GM04504 (cell line): Measurements from ENCODE around the gene SLC12A8.

Experiments
- DNase-seq: peaks from one replicate; pipeline ENCODE4 v3.0.0-alpha.2; 2012; ENCODE audit warnings: low read depth

SLC12A8 gene

GRCh38 chr3:125186800-125187598 lies 25.5 kb downstream of the SLC12A8 start:
- DNase-seq: no peak

GRCh38 chr3:125186261-125186787 lies 26.2 kb downstream of the SLC12A8 start:
- no peak for DNase-seq

GRCh38 chr3:125185805-125186204 lies 26.7 kb downstream of the SLC12A8 start:
- DNase-seq: no peak

GRCh38 chr3:125179884-125180240 lies 32.7 kb downstream of the SLC12A8 start:
- DNase-seq: no peak

- no peak for DNase-seq
Measured at GRCh38 chr3:125179143-125179883, 33.2 kb downstream of the SLC12A8 start.

GRCh38 chr3:125177746-125178145 lies 34.8 kb downstream of the SLC12A8 start:
- DNase-seq: no peak

GRCh38 chr3:125175295-125176078 lies 37.1 kb downstream of the SLC12A8 start:
- no peak for DNase-seq

GRCh38 chr3:125172346-125172745 lies 40.2 kb downstream of the SLC12A8 start:
- no peak for DNase-seq

GRCh38 chr3:125168711-125169393 lies 43.7 kb downstream of the SLC12A8 start:
- no peak for DNase-seq

- no peak for DNase-seq
Measured at GRCh38 chr3:125166599-125167136, 45.9 kb downstream of the SLC12A8 start.

- DNase-seq: no peak
Measured at GRCh38 chr3:125165948-125166553, 46.5 kb downstream of the SLC12A8 start.

- DNase-seq: no peak
Measured at GRCh38 chr3:125165189-125165947, 47.2 kb downstream of the SLC12A8 start.

- no peak for DNase-seq
Measured at GRCh38 chr3:125163739-125164601, 48.6 kb downstream of the SLC12A8 start.

- no peak for DNase-seq
Measured at GRCh38 chr3:125161607-125162219, 50.8 kb downstream of the SLC12A8 start.

GRCh38 chr3:125160606-125161371 lies 51.8 kb downstream of the SLC12A8 start:
- DNase-seq: no peak

- DNase-seq: no peak
Measured at GRCh38 chr3:125157183-125157582, 55.4 kb downstream of the SLC12A8 start.

- DNase-seq: no peak
Measured at GRCh38 chr3:125156456-125156855, 56.1 kb downstream of the SLC12A8 start.

- no peak for DNase-seq
Measured at GRCh38 chr3:125154800-125155269, 57.7 kb downstream of the SLC12A8 start.
